ENCODE data around the gene TMEM132D.
A peak's percentile ranks its signal among the peaks of the same experiment; 100 is the strongest.
"Not testable (repeated sequence)": the region's sequence is repeated elsewhere in the genome, so short reads cannot be mapped to it uniquely, and the experiment has no call there.

Gene TMEM132D

DNA sequence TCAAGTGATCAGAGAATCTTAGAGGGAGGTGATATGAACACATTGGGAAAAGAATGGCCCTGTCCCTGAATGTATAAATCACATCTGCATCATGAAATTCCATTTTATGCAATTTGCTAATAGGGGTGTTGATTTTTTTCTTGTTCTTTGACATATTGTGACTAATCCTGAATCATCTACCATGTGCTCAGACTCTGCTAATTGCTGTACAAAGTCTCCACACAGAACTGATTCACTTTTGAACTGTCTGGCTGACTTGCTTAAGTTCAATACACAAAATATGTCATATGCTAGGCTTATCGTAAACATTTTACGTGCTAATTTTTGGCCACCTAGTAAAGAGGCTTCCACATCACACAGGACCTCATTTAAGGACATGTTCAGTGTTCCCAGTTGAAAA is 2.6 kb downstream of the TMEM132D start:
- Mint-ChIP-seq H3K27ac (no peak overlapping the region), H3K36me3 (ENCODE audit: low read depth) (no peaks in the 10 kb centered on the region)

DNA sequence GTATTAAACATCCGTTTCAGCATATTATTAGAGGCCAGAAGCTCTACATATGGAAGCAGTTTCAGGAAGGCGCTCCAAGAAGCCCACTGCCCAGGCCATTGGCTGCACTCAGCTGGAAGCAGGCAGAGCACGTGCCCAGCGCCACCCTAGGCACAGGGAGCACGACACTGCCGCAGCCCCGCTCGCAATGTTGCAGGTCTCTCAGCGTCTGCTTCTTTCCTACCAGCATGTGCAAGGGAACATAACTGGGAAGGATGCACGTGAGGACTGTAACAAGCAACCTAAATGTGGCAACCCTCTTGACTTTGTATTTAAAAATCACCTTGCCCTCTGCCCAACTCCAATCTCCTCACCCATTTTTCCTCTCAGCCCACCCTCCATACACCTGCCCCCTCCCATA is 3.5 kb downstream of the TMEM132D start:
- TF ChIP-seq, protein P1, sequence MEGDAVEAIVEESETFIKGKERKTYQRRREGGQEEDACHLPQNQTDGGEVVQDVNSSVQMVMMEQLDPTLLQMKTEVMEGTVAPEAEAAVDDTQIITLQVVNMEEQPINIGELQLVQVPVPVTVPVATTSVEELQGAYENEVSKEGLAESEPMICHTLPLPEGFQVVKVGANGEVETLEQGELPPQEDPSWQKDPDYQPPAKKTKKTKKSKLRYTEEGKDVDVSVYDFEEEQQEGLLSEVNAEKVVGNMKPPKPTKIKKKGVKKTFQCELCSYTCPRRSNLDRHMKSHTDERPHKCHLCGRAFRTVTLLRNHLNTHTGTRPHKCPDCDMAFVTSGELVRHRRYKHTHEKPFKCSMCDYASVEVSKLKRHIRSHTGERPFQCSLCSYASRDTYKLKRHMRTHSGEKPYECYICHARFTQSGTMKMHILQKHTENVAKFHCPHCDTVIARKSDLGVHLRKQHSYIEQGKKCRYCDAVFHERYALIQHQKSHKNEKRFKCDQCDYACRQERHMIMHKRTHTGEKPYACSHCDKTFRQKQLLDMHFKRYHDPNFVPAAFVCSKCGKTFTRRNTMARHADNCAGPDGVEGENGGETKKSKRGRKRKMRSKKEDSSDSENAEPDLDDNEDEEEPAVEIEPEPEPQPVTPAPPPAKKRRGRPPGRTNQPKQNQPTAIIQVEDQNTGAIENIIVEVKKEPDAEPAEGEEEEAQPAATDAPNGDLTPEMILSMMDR (IDR thresholded peaks at IDR 0.05; ENCODE audit: unreplicated experiment in 3 of 3), result no peak
- no peak overlapping the region for H3K4me3 Mint-ChIP-seq
- H3K27ac Mint-ChIP-seq, result no peak overlapping the region
- H3K9me3 Mint-ChIP-seq, result no peaks in the 10 kb centered on the region
- H3K27me3 Mint-ChIP-seq (ENCODE audit: low read depth), result peaks cover 56% of the 10 kb centered on the region
- H3K4me1 Mint-ChIP-seq, result peaks cover 14% of the 10 kb centered on the region
- no peaks in the 10 kb centered on the region for H3K36me3 Mint-ChIP-seq (ENCODE audit: low read depth)

More for the DNA sequence above, 2.6 kb downstream of the TMEM132D start:
- Mint-ChIP-seq H3K9me3 (no peaks in the 10 kb centered on the region), H3K4me1 (peaks cover 17% of the 10 kb centered on the region), H3K4me3 (peak overlapping the region in 1 of 3 experiments; percentile 21), H3K27me3 (ENCODE audit: low read depth) (peaks cover 65% of the 10 kb centered on the region)
- TF ChIP-seq, protein P1 (IDR thresholded peaks at IDR 0.05; ENCODE audit: unreplicated experiment in 3 of 3), result no peak

DNA sequence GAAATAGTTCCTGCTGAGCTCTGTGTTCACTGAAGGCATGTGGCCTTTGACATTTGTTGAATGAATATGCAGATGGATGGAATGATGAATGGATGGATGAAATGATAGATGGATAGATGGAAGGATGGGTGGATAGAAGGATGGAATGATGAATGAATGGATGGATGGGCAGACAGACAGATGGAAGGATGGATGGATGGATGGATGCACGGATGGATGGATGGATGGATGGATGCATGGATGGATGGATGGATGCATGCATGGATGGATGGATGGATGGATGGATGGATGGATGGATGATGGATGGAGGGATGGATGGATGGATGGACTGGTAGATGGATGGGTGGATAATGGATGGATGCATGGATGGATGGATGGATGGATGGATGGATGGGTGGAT is 4.8 kb downstream of the TMEM132D start:
- H3K36me3 Mint-ChIP-seq (ENCODE audit: low read depth); H3K4me1 Mint-ChIP-seq; H3K27ac Mint-ChIP-seq; H3K9me3 Mint-ChIP-seq; H3K4me3 Mint-ChIP-seq: not testable (repeated sequence)
- H3K27me3 Mint-ChIP-seq (ENCODE audit: low read depth), result peaks cover 45% of the 10 kb centered on the region

DNA sequence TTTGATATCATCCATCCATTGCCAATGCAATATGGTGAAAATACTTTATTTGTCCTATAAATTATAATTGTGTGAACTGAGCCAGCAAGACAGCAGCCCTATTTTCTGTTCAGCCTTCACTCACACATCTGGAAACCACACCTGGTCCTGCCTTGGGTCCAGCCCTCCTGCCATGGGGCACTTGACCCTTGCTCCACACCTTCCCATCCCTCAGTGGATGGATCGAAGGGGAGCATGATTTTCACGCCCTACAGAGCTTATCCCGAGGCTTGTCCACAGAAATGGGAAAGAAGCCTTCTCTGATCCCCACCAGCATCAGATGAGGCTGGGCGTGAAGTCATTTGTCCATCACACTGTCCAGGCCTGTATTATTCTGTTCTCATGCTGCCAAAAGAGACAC is 10.1 kb downstream of the TMEM132D start:
- H3K27me3 Mint-ChIP-seq (ENCODE audit: low read depth), result peaks cover 7% of the 10 kb centered on the region
- H3K36me3 Mint-ChIP-seq (ENCODE audit: low read depth), result no peaks in the 10 kb centered on the region
- TF ChIP-seq, protein P1 (IDR thresholded peaks at IDR 0.05; ENCODE audit: unreplicated experiment in 3 of 3), result no peak
- no peak overlapping the region for H3K4me3 Mint-ChIP-seq
- peaks cover 14% of the 10 kb centered on the region for H3K4me1 Mint-ChIP-seq
- no peaks in the 10 kb centered on the region for H3K9me3 Mint-ChIP-seq
- no peak overlapping the region for H3K27ac Mint-ChIP-seq

DNA sequence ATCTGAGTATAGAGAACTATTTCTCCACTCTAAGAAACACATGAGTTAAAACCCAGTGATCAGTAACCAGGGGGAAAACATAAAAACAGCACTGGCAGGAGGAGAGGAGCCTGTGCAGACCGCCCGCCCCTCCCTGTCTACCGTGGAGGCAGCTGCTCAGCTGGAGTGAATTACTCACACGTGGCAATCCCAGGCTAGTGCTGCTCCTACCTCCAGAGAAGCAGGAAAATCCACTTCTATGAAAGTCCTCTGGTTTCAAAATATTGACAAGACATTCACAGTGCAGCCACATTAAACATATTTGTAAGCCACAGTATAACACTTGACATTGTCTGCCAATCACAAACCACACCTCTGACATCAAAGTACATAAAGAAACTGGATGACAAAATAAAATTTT is 16.7 kb downstream of the TMEM132D start:
- Mint-ChIP-seq H3K27me3 (ENCODE audit: low read depth) (peaks cover 4% of the 10 kb centered on the region), H3K27ac (peak overlapping the region in 1 of 3 experiments; percentile 30), H3K36me3 (ENCODE audit: low read depth) (no peaks in the 10 kb centered on the region), H3K4me1 (peaks cover 16% of the 10 kb centered on the region), H3K9me3 (no peaks in the 10 kb centered on the region), H3K4me3 (no peak overlapping the region)
- TF ChIP-seq, protein P1 (IDR thresholded peaks at IDR 0.05; ENCODE audit: unreplicated experiment in 3 of 3), result no peak

DNA sequence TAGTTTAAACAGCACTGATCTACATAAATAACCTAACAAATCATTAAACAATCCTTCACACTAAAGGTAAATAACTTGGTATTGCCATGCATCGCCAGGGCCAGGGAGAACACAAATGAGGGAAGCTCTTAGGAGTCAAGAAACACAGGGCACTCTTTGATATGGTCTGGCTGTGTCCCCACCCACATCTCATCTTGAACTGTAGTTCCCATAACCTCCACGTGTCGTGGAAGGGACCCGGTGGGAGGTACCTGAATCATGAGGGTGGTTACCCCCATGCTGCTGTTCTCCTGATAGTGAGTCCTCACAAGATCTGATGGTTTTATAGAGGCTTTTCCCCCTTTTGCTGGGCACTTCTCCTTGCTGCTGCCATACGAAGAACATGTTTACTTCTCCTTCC is 17.3 kb downstream of the TMEM132D start:
- peaks cover 4% of the 10 kb centered on the region for H3K27me3 Mint-ChIP-seq (ENCODE audit: low read depth)
- H3K36me3 Mint-ChIP-seq (ENCODE audit: low read depth), result no peaks in the 10 kb centered on the region
- H3K27ac Mint-ChIP-seq, result peak overlapping the region in 1 of 3 experiments; percentile 30
- H3K9me3 Mint-ChIP-seq, result no peaks in the 10 kb centered on the region
- peaks cover 13% of the 10 kb centered on the region for H3K4me1 Mint-ChIP-seq
- TF ChIP-seq, protein P1 (IDR thresholded peaks at IDR 0.05; ENCODE audit: unreplicated experiment in 3 of 3), result no peak
- no peak overlapping the region for H3K4me3 Mint-ChIP-seq

All from nephron (organoid).